Osteoblast (primary cell): ENCODE results near the gene VPS26C. TPM values are rescaled to one million over a fixed set of nuclear protein-coding genes. Genes with fewer than 3 reads are reported as not detected.
A peak's percentile ranks its signal among the peaks of the same experiment; 100 is the strongest.
"Not testable (repeated sequence)": the region's sequence is repeated elsewhere in the genome, so short reads cannot be mapped to it uniquely, and the experiment has no call there.

Experiments
- DNase-seq: peaks from one replicate; pipeline ENCODE4 v3.0.0; 2011; ENCODE audit warnings: low spot score, mixed read lengths; ENCODE audit not compliant: insufficient read length; ENCODE audit errors: missing footprints
- H2AFZ ChIP-seq: 2 replicates; pipeline ENCODE4 v1.6.0; 2011; ENCODE audit warnings: mild to moderate bottlenecking, low read length
- H3K27ac ChIP-seq: 2 replicates; pipeline ENCODE4 v1.5.1; 2011; ENCODE audit warnings: mild to moderate bottlenecking, low read depth, low read length, moderate library complexity
- H3K27me3 ChIP-seq: 2 replicates; pipeline ENCODE4 v1.6.0; 2012; ENCODE audit warnings: mild to moderate bottlenecking, control low read depth, inconsistent platforms, low read length, moderate library complexity; ENCODE audit not compliant: insufficient read depth
- H3K36me3 ChIP-seq: 2 replicates; pipeline ENCODE4 v1.5.1; 2011; ENCODE audit warnings: mild to moderate bottlenecking, low read length, control low read depth, moderate library complexity; ENCODE audit not compliant: insufficient read depth
- H3K4me1 ChIP-seq: 2 replicates; pipeline ENCODE4 v1.5.1; 2011; ENCODE audit warnings: mild to moderate bottlenecking, low read length, control low read depth, moderate library complexity; ENCODE audit not compliant: insufficient read depth
- H3K4me2 ChIP-seq: 2 replicates; pipeline ENCODE4 v1.6.0; 2011; ENCODE audit warnings: mild to moderate bottlenecking, low read length; ENCODE audit not compliant: insufficient read depth
- H3K4me3 ChIP-seq: fragments of 200-600 bp; sonication (generic); 3 replicates; pipeline ENCODE4 v1.5.1; 2012; ENCODE audit warnings: mild to moderate bottlenecking, low read length, inconsistent platforms; ENCODE audit not compliant: insufficient read depth
- H3K79me2 ChIP-seq: 2 replicates; pipeline ENCODE4 v1.6.0; 2012; ENCODE audit warnings: mild to moderate bottlenecking, low read length, control low read depth, inconsistent platforms; ENCODE audit not compliant: insufficient read depth
- H3K9me3 ChIP-seq: 2 replicates; pipeline ENCODE4 v1.5.1; 2011; ENCODE audit warnings: low read depth, low read length, control low read depth
- H4K20me1 ChIP-seq: 2 replicates; pipeline ENCODE4 v1.6.0; 2012; ENCODE audit warnings: mild to moderate bottlenecking, low read length, control low read depth; ENCODE audit not compliant: insufficient read depth
- CTCF ChIP-seq: IDR thresholded peaks from 2 replicates; pipeline ENCODE4 v1.5.1; 2011; ENCODE audit warnings: mild to moderate bottlenecking, low read depth, low read length, moderate library complexity; ENCODE audit errors: extremely low read depth
- total RNA-seq: library from RNA; depleted of rRNA; stranded (reverse); fragments of >200 nt; gene quantifications from 2 replicates; pipeline ENCODE4 v1.2.3, GENCODE V29; 2012

The VPS26C gene
- total RNA-seq, 1 donor = 91.9 TPM

- Histone ChIP-seq H3K4me1 (no peaks in the 10 kb centered on the region), H3K4me3 (peak overlapping the region; percentile 51), H3K27ac (no peak overlapping the region)
These were observed 14.9 kb upstream of the VPS26C start for GRCh38 chr21:37281993-37282392.

GRCh38 chr21:37281579-37281978, 14.4 kb upstream of the VPS26C start:
- no peaks in the 10 kb centered on the region for H4K20me1 ChIP-seq
- H3K4me2 ChIP-seq = peak overlapping the region; percentile 41
- DNase-seq = no peak
- H3K4me3 ChIP-seq = peak overlapping the region; percentile 24
- no peaks in the 10 kb centered on the region for H3K36me3 ChIP-seq
- no peak for TF ChIP-seq CTCF
- H3K27ac ChIP-seq = no peak overlapping the region
- no peaks in the 10 kb centered on the region for H3K9me3 ChIP-seq
- no peaks in the 10 kb centered on the region for H3K4me1 ChIP-seq
- H2AFZ ChIP-seq = no peak overlapping the region
- no peaks in the 10 kb centered on the region for H3K79me2 ChIP-seq
- H3K27me3 ChIP-seq = no peaks in the 10 kb centered on the region

More at GRCh38 chr21:37281993-37282392, 14.9 kb upstream of the VPS26C start:
- no peak for TF ChIP-seq CTCF
- no peaks in the 10 kb centered on the region for H4K20me1 ChIP-seq
- peak overlapping the region; percentile 41 for H3K4me2 ChIP-seq
- H3K79me2 ChIP-seq = no peaks in the 10 kb centered on the region
- no peaks in the 10 kb centered on the region for H3K36me3 ChIP-seq
- H3K27me3 ChIP-seq = no peaks in the 10 kb centered on the region
- peak overlapping the region; percentile 41 for H2AFZ ChIP-seq
- H3K9me3 ChIP-seq = no peaks in the 10 kb centered on the region
- no peak for DNase-seq

GRCh38 chr21:37279271-37279670, 12.1 kb upstream of the VPS26C start:
- H3K4me1 ChIP-seq, DNase-seq, H2AFZ ChIP-seq, H3K4me3 ChIP-seq, H3K4me2 ChIP-seq, H3K27ac ChIP-seq, H3K9me3 ChIP-seq, H3K36me3 ChIP-seq, H4K20me1 ChIP-seq, H3K79me2 ChIP-seq, H3K27me3 ChIP-seq: not testable (repeated sequence)

GRCh38 chr21:37278199-37278598, 11.1 kb upstream of the VPS26C start:
- Histone ChIP-seq H3K4me3 (no peak overlapping the region), H3K36me3 (no peaks in the 10 kb centered on the region), H3K27me3 (peaks cover 3% of the 10 kb centered on the region), H3K4me2 (no peak overlapping the region), H3K4me1 (no peaks in the 10 kb centered on the region), H4K20me1 (no peaks in the 10 kb centered on the region), H3K9me3 (no peaks in the 10 kb centered on the region), H2AFZ (no peak overlapping the region), H3K27ac (no peak overlapping the region), H3K79me2 (no peaks in the 10 kb centered on the region)
- TF ChIP-seq CTCF = no peak
- DNase-seq = no peak

DNA sequence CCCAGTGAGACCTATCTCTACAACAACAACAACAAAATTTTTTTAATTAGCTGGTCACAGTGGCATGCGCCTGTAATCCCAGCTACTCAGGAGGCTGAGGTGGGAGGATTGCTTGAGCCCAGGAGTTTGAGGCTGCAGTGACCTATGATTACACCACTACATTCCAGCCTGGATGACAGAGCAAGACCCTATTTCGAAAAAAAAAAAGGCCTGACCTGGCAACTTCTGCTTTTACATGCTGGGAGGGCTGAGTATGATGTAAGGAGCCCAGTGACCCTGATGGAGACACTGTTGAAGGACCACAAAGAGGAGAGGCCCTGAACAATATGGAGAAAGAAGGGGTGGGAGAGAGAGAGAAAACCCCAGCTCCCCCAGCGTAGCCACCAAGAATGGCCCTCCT, 9.2 kb upstream of the VPS26C start:
- no peak overlapping the region for H3K27ac ChIP-seq
- H3K4me2 ChIP-seq = no peak overlapping the region
- H2AFZ ChIP-seq = no peak overlapping the region
- H3K27me3 ChIP-seq = peaks cover 3% of the 10 kb centered on the region
- H3K9me3 ChIP-seq = no peaks in the 10 kb centered on the region
- H3K36me3 ChIP-seq = no peaks in the 10 kb centered on the region
- no peak overlapping the region for H3K4me3 ChIP-seq
- no peak for TF ChIP-seq CTCF
- H3K79me2 ChIP-seq = no peaks in the 10 kb centered on the region
- H3K4me1 ChIP-seq = no peaks in the 10 kb centered on the region
- no peak for DNase-seq
- no peaks in the 10 kb centered on the region for H4K20me1 ChIP-seq
